CD4-positive, alpha-beta T cell (primary cell): ENCODE data around the gene RAPGEF6. TPM values are rescaled to one million over a fixed set of nuclear protein-coding genes. Genes with fewer than 3 reads are reported as not detected.
A peak's percentile ranks its signal among the peaks of the same experiment; 100 is the strongest.

ENCODE experiments used
- ATAC-seq: fragments of 200-7000 bp; cut with Tn5 transposase; one replicate; pipeline ENCODE4 v1.10.0; 2022; ENCODE audit warnings: mild to moderate bottlenecking; ENCODE audit not compliant: poor library complexity
- CTCF ChIA-PET: fragments of 350-600 bp; sonication (Branson Sonifier 250); formaldehyde crosslinking; loops from one replicate; lab custom pipeline; 2021; ENCODE audit warnings: antibody characterized with exemption, inconsistent platforms; lab: Charles Lee
- POLR2A ChIA-PET: fragments of 350-600 bp; sonication (Branson Sonifier 250); formaldehyde crosslinking; loops from one replicate; lab custom pipeline; 2021; ENCODE audit warnings: antibody characterized with exemption, inconsistent platforms; lab: Charles Lee
- DNase-seq, 14 experiments: peaks; one replicate each; pipeline ENCODE4 v3.0.0-alpha.2; 2013 to 2020; ENCODE audit warnings: mixed read lengths in 2 of 14
- H3K27ac ChIP-seq, 2 donors: one replicate each; pipeline versions ENCODE4 v1.5.1 to v1.7.0; 2013; ENCODE audit warnings: low read length in 2 of 2, low read depth in 1 of 2, mild to moderate bottlenecking in 1 of 2
- H3K27me3 ChIP-seq, 2 experiments: 1 replicate in 1 of 2; 2 replicates in 1 of 2; pipeline versions ENCODE4 v1.6.1 to v1.7.0; 2013; ENCODE audit warnings: low read length in 2 of 2, control low read depth in 1 of 2, mild to moderate bottlenecking in 1 of 2, moderate library complexity in 1 of 2; ENCODE audit not compliant: insufficient read depth in 2 of 2, control insufficient read depth in 1 of 2
- H3K36me3 ChIP-seq: one replicate; pipeline ENCODE4 v1.6.1; 2013; ENCODE audit warnings: low read length, control low read depth; ENCODE audit not compliant: insufficient read depth
- H3K4me1 ChIP-seq: one replicate; pipeline ENCODE4 v1.6.1; 2013; ENCODE audit warnings: low read length, control low read depth; ENCODE audit not compliant: insufficient read depth
- H3K4me3 ChIP-seq: one replicate; pipeline ENCODE4 v1.5.1; 2013; ENCODE audit warnings: mild to moderate bottlenecking, low read length, moderate library complexity
- H3K9me3 ChIP-seq, 2 experiments: 1 replicate in 1 of 2; 2 replicates in 1 of 2; pipeline versions ENCODE4 v1.6.1 to v1.7.0; 2013; ENCODE audit warnings: low read length in 2 of 2, mild to moderate bottlenecking in 2 of 2, control low read depth in 1 of 2, moderate library complexity in 1 of 2; ENCODE audit not compliant: control insufficient read depth in 1 of 2, insufficient read depth in 1 of 2
- H3K27ac Mint-ChIP-seq: one replicate; pipeline ENCODE4 v1.8.0; 2020; ENCODE audit warnings: mixed read lengths
- H3K27me3 Mint-ChIP-seq: one replicate; pipeline ENCODE4 v1.8.0; 2021; ENCODE audit warnings: mixed read lengths
- H3K36me3 Mint-ChIP-seq: one replicate; pipeline ENCODE4 v1.8.0; 2021; ENCODE audit warnings: low read depth, mixed read lengths
- H3K4me1 Mint-ChIP-seq: one replicate; pipeline ENCODE4 v1.8.0; 2021; ENCODE audit warnings: low read depth, mixed read lengths
- H3K4me3 Mint-ChIP-seq: one replicate; pipeline ENCODE4 v1.8.0; 2020; ENCODE audit warnings: mild to moderate bottlenecking, mixed read lengths
- H3K9me3 Mint-ChIP-seq: one replicate; pipeline ENCODE4 v1.8.0; 2020; ENCODE audit warnings: mixed read lengths
- intact Hi-C, 2 experiments: fragments of 100-400 bp; cut with DNase I in 1 of 2; cut with micrococcal nuclease in 1 of 2; formaldehyde crosslinking; loops; one replicate each; pipeline versions ENCODE4 v1.15.1 to v1.9.0; 2023 to 2025; cut with DNase I, micrococcal nuclease
- total RNA-seq, 174 experiments: library from RNA in 2 of 174; stranded (reverse) in 2 of 174; gene quantifications; one replicate each; pipeline ENCODE4 v1.2.3 and lab custom pipeline; 2021 to 2026
- TF ChIP-seq, protein P1 (sequence below): fragments of 200-600 bp; IDR thresholded peaks from one replicate; pipeline ENCODE4 v1.8.0; 2022; ENCODE audit warnings: antibody characterized with exemption, mild to moderate bottlenecking

The RAPGEF6 gene
- total RNA-seq, 2 experiments from 2014 or later = 83.3 to 91.4 TPM

DNA sequence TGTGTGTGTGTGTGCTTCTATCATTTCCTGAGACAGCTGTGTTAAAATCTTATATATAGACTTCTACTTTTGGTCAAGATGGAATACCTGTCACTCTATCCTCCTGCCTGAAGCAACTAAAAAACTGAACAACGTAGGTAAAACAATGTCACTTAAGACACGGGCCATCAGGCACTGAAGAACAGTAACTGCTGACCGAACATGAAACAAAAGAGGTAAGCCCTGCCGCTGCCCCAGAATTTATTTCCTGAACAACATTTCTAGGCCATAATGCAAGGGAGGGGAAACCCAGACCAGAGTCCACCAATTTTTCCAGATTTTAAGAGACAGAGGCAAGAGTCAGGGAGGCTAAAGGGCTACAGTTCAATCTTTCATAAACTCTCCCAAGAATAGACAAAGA is 215.2 kb downstream of the RAPGEF6 start:
- H3K27me3 Mint-ChIP-seq = no peaks in the 10 kb centered on the region
- H3K9me3 Mint-ChIP-seq = no peaks in the 10 kb centered on the region
- H3K27ac Mint-ChIP-seq = peak overlapping the region; percentile 77
- Histone ChIP-seq H3K36me3 (peaks cover 24% of the 10 kb centered on the region), H3K4me3 (no peak overlapping the region), H3K9me3 (no peaks in the 10 kb centered on the region), H3K27me3 (no peaks in the 10 kb centered on the region), H3K4me1 (peaks cover 3% of the 10 kb centered on the region), H3K27ac (peak overlapping the region in 1 of 2 donors; percentile 5)
- TF ChIP-seq, protein P1, sequence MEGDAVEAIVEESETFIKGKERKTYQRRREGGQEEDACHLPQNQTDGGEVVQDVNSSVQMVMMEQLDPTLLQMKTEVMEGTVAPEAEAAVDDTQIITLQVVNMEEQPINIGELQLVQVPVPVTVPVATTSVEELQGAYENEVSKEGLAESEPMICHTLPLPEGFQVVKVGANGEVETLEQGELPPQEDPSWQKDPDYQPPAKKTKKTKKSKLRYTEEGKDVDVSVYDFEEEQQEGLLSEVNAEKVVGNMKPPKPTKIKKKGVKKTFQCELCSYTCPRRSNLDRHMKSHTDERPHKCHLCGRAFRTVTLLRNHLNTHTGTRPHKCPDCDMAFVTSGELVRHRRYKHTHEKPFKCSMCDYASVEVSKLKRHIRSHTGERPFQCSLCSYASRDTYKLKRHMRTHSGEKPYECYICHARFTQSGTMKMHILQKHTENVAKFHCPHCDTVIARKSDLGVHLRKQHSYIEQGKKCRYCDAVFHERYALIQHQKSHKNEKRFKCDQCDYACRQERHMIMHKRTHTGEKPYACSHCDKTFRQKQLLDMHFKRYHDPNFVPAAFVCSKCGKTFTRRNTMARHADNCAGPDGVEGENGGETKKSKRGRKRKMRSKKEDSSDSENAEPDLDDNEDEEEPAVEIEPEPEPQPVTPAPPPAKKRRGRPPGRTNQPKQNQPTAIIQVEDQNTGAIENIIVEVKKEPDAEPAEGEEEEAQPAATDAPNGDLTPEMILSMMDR = no peak
- peaks cover 38% of the 10 kb centered on the region for H3K4me1 Mint-ChIP-seq
- ATAC-seq (no peak), DNase-seq (no peak)
- no peak overlapping the region for H3K4me3 Mint-ChIP-seq
- intact Hi-C loops = loop anchor here (5.0 kb wide), 2 partner anchors 53 to 1308 kb away; no protein-coding TSS in a partner anchor
- ChIA-PET CTCF (interaction anchor here (0.7 to 1.2 kb wide), 2 partner anchors 256 to 346 kb away, joined by 3 read pairs; no protein-coding TSS in a partner anchor), POLR2A (no interaction called here)
- H3K36me3 Mint-ChIP-seq = peaks cover 65% of the 10 kb centered on the region

DNA sequence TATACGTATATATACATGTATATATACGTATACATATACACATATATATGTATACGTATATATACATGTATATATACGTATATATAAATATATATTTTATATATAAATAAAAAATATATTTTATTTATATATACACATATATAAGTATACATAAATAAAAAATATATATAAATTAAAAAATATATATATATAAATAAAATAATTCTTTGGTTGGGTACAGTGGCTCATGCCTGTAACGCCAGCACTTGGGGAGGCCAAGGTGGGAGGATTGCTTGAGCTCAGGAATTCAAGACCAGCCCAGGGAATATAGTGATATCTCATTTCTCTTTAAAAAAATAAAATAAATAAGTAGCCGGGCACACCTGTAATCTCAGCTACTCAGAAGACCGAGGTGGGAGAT is 216.2 kb downstream of the RAPGEF6 start:
- no peak for DNase-seq
- Histone ChIP-seq H3K27me3 (no peaks in the 10 kb centered on the region), H3K4me1 (peaks cover 11% of the 10 kb centered on the region), H3K9me3 (no peaks in the 10 kb centered on the region), H3K4me3 (no peak overlapping the region), H3K27ac (no peak overlapping the region), H3K36me3 (peaks cover 18% of the 10 kb centered on the region)
- Mint-ChIP-seq H3K27me3 (no peaks in the 10 kb centered on the region), H3K4me3 (no peak overlapping the region), H3K27ac (peak overlapping the region; percentile 77), H3K4me1 (peaks cover 48% of the 10 kb centered on the region), H3K9me3 (no peaks in the 10 kb centered on the region), H3K36me3 (peaks cover 66% of the 10 kb centered on the region)
- TF ChIP-seq, protein P1 = no peak
- ATAC-seq = no peak
- ChIA-PET CTCF (interaction anchor here (1.2 kb wide), 1 partner anchor 255 kb away, joined by 3 read pairs; no protein-coding TSS in a partner anchor), POLR2A (no interaction called here)
- intact Hi-C loops = loop anchor here (5.0 kb wide), 2 partner anchors 52 to 1307 kb away; no protein-coding TSS in a partner anchor

DNA sequence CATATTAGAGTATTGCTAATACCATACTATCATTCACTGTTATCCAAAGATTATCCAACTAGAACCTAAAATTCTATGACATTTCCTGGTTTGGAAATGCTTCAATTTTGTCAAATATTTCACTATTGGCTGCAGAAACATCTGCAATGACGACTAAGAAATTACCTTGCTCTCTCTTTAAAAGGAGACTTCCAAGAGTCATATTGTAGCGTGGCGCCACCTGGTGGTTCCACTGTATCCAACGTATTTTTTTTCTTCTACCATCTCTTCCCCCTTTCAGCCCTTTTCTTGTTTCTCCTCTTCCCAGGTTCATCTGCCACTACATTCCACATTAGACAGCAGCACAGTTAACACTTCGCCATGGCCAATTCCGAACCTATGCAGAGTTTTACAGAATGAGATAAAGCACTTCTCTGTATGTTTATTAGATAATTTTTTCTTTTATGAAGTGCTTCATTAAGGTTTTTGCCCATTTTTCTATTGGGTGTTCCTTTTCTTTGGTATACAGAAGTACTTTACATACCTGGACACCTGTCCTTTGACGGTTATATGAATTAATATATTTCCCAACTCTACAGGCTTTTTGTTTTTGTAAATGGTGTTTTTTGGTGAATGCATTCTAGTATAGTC is 217.7 kb downstream of the RAPGEF6 start:
- H3K9me3 ChIP-seq = no peaks in the 10 kb centered on the region
- no peak overlapping the region for H3K4me3 ChIP-seq
- H3K27ac Mint-ChIP-seq = peak overlapping the region; percentile 70
- ATAC-seq = peak; percentile 30
- no peaks in the 10 kb centered on the region for H3K27me3 ChIP-seq
- peak; percentile 73 to 93 (median 82) for DNase-seq
- no peaks in the 10 kb centered on the region for H3K27me3 Mint-ChIP-seq
- H3K36me3 Mint-ChIP-seq = peaks cover 66% of the 10 kb centered on the region
- TF ChIP-seq, protein P1 = peak; percentile 92
- peaks cover 50% of the 10 kb centered on the region for H3K4me1 Mint-ChIP-seq
- H3K4me1 ChIP-seq = peaks cover 18% of the 10 kb centered on the region
- H3K36me3 ChIP-seq = peaks cover 7% of the 10 kb centered on the region
- POLR2A ChIA-PET = interaction anchor here (0.7 to 1.0 kb wide), 3 partner anchors 9 to 323 kb away, joined by 3 read pairs; no protein-coding TSS in a partner anchor
- intact Hi-C loops = loop anchor here (1.0 to 5.0 kb wide), 8 partner anchors 35 to 1309 kb away; partner anchors contain the start of gene HINT1 (in 2 of the 2)
- CTCF ChIA-PET = interaction anchor here (1.4 to 1.5 kb wide), 2 partner anchors 140 to 152 kb away, joined by 3 read pairs; no protein-coding TSS in a partner anchor
- no peaks in the 10 kb centered on the region for H3K9me3 Mint-ChIP-seq
- H3K4me3 Mint-ChIP-seq = peak overlapping the region; percentile 6
- no peak overlapping the region for H3K27ac ChIP-seq
